SIG-M5 treated with dmso at 0.1 percent for 504 hours (cell line): Measurements from ENCODE around the gene PERP.

Experiments used
- DNase-seq: peaks from one replicate; lab custom pipeline; 2025; ENCODE audit not compliant: unreplicated experiment; lab: John Stamatoyannopoulos, UW

Gene PERP

DNA sequence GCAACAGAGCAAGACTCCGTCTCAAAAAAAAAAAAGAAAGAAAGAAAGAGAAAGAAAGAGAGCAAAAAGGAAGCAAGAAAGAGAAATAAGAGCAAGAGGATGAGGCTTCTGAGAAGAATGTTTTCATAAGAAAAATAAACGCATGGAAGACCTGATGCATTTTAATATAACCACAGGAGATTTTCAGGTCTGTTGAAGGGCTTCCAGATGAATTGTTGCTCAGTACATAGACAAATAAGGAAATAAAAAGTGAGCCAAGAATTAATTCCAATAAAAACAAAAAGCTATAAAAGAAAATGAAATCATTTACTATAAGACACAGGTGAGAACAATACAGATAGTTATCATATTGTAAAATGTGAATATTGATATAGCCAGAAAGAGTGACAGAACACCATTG, 43.5 kb downstream of the PERP start:
- DNase-seq: no peak

DNA sequence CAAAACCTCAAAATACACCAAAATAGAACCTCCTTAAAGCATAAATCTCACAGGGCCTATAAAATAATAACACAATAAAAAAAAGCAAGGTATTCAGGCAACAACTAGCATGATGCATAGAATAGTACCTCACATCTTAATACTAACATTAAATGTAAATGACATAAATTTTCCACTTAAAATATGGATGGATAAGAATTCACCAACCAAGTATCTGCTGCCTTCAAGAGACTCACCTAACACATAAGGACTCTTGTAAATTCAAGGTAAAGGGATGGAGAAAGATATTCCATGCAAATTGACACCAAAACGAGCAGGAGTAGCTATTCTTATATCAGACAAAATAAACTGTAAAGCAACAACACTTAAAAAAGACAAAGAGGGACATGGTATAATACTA, 52.2 kb downstream of the PERP start:
- no peak for DNase-seq

DNA sequence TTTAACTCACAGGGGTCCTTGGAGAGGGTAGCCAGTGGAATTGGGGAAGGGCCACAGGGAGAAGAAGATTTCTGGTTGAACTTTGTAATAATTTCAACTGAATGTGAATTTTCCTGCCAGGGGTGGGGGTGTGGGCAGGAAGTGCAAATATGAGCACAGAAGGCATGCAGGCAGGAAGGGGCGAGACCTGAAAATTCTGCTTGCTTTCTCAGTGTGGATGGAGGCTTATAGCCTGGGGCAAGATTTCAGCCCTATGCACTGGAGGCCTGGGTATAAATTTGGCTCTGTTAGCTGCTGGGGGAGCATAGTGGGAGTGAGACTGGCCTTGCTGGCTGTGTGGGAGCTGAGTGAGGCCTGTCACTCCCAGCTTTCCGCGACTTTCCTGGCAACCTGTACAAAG, 54.4 kb downstream of the PERP start:
- no peak for DNase-seq

DNA sequence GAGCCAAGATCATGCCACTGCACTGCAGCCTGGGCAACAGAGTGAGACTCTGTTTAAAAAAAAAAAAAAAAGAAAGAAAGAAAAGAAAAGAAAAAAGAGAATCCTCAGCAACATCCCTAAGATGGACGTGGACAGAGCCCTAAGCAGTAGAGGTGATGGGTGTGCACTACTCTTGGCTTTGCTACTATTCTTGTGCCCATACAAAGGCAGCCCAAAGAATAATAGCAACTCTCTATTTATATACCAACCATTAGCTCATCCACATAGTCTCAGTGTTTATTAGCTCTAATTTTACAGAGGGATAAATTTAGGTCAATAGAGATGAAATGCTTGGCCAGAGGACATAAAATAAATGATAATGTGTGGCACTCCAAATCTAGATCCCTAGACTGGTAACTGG, 62.2 kb downstream of the PERP start:
- no peak for DNase-seq

DNA sequence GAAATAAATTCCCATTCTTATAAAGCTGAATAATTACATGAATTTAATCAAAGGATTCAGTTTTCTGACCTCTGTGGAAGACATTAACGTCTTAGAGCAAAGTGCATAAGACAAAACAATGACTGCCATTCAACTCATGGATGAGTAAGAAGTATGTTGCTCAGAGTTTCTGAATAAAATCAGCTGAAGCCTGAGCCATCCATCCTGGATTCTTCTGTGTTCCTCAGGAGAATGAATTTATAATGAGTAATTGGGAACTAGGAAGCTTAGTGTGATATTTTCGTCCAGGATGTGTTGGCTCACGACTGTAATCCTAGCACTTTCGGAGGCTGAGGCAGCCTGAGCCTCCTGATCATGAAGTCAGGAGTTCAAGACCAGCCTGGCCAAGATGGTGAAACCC, 62.8 kb downstream of the PERP start:
- DNase-seq: no peak
